GM19468 (cell line): Measurements from ENCODE around the gene GRM5.
A peak's percentile ranks its signal among the peaks of the same experiment; 100 is the strongest.
"Not testable (repeated sequence)": the region's sequence is repeated elsewhere in the genome, so short reads cannot be mapped to it uniquely, and the experiment has no call there.

Experiments
- ATAC-seq: cut with Tn5 transposase; IDR thresholded peaks from one replicate; pipeline ENCODE4 v1.9.1; 2021; ENCODE audit warnings: mild to moderate bottlenecking, moderate library complexity, moderate number of reproducible peaks; ENCODE audit not compliant: unreplicated experiment; ENCODE audit errors: extremely low read depth

Gene GRM5

DNA sequence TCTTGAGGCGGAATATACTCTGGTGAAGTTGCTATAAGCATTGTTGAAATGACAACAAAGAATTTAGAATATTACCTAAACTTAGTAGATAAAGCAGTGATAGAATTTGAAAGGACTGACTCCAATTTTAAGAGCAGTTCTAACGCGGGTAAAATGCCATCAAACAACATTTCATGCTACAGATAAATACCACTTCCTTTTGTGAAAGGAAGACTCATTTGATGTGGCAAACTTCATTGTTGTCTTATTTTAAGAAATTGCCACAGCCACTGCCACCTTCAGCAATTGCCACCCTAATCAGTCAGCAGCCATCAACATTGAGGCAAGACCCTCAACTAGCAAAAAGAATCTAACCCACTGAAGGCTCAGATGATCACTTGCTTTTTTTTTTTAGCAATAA lies 220.8 kb downstream of the GRM5 start:
- ATAC-seq: not testable (repeated sequence)

DNA sequence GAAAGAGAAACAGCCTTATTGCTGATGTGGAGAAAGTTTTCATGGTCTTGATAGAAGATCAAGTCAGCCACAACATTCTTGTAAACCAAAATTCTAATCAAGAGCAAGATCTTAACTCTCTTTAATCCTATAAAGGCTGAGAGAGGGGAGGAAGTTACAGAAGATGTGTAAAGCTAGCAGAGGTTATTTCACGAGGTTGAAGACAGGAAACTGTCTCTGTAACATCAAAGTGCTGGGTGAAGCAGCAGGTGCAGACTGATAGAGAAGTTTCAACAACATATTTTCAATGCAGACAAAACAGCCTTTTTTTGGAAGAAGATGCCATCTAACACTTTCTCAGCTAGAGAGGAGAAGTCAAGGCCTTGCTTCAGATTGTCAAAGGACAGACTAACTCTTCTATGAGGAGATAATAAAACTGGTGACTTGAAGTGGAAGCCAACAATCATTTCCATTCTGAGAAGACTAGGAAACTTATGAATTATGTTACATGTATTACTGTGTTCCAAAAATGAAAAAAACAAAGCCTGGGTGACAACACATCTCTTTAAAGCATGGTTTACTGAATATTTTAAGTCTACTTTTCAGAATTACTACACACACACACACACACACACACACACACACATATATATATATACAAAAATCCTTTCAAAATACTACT lies 221.9 kb downstream of the GRM5 start:
- ATAC-seq: not testable (repeated sequence)

GRCh38 chr11:88838139-88838538 lies 227.6 kb downstream of the GRM5 start:
- ATAC-seq: not testable (repeated sequence)

GRCh38 chr11:88835709-88836108 lies 230.1 kb downstream of the GRM5 start:
- ATAC-seq: not testable (repeated sequence)

GRCh38 chr11:88831303-88831890 lies 234.4 kb downstream of the GRM5 start:
- ATAC-seq: no peak

DNA sequence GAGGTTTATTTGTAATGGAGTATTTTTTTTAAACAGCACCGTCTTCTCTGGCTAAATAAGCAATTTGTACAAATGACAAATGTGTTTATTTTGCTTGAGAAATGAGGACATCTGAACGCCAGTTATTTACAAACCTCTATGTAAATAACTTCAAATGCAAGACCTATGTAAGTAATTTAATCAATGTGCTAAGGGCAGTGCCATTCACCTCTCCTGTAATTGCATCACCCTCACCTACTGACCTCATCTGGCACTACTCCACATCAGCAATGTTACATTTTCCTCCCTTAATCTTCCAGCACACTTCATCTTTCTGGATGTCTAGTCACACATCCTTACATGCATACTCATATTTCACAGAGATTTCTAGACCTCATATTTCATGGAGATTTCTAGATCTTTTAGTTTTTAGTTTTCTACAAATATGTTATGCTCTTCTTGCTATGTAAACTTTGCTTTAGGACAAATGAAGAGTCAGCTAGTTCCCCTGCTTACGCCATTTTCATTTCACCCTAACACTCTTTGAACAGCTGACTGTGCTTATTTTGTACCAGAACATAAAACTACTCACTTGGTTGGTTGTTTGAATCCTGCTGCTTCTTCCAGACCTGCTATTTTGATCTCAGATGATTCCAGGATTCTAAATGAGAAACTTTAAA lies 238.6 kb downstream of the GRM5 start:
- no peak for ATAC-seq

DNA sequence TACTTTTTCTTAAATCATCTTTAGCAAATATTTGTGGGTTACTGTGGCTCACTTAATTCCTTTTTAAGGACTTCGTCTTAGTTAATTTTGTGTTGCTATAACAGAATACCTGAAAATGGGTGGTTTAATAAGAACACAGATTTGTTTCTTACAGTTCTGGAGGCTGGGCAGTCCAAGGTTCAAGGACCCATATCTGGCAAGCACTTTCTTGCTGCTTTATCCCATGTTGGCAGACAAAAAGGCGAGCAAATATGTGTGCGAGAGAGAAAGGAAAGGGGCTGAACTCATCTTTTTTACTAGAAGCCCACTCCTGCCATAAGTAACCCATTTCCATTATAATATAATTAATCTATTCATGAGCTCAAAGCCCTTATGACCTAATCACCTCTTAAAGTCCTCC lies 246.2 kb downstream of the GRM5 start:
- no peak for ATAC-seq

DNA sequence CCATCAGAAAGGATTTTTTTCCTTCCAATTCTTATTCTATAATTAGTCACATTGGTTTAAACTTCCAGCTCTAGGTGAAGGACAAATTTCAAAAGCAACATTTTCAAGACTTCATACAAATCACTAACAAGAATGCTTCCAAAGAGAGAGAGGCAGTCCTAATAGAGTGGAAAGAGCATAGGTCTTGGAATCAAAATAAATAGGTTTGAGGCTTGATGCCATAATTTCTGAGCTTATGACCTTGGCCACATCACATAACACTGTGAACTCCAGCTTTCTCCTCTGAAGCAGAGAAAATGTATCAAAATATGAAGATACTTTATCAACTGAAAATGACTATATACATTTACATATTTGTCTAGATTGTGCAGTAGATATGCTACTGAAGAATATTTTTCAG lies 246.8 kb downstream of the GRM5 start:
- ATAC-seq: no peak

GRCh38 chr11:88815505-88815904 lies 250.3 kb downstream of the GRM5 start:
- ATAC-seq: no peak

- no peak for ATAC-seq
Measured at GRCh38 chr11:88814076-88814475, 251.7 kb downstream of the GRM5 start.

DNA sequence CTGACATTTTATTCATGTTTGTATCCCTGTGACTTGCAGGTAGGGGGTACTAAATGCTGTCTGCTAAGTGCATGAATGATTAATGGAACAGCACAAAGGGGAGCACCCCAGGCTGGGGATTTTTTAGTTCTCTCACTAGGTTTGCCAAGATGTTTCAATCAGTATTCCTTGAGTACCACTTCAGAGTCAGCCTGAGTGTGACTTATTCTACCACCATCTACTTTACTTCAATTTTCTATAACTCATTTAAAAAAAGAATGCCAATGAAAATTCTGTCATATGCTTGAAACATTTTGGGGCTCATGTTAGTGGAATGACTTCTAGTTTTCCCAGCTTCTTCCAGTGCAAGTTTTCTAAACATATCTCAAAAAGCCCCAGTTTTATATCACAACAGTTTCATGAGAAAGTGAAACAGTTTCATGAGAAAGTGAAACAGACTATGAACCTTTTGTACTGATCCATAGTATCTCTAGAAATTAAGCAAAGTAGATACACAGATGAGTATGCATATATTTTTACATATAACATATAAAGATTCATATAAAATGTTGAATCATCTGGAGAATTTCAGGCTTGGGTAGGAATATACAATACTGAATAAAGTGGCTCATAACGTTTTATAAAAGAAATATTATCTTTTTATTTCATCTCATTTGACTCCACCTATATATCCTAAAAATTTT lies 252.4 kb downstream of the GRM5 start:
- ATAC-seq: peak; percentile 80

- no peak for ATAC-seq
Measured at GRCh38 chr11:88810420-88811097, 255.2 kb downstream of the GRM5 start.

- ATAC-seq: no peak
Measured at GRCh38 chr11:88809126-88809525, 256.7 kb downstream of the GRM5 start.

DNA sequence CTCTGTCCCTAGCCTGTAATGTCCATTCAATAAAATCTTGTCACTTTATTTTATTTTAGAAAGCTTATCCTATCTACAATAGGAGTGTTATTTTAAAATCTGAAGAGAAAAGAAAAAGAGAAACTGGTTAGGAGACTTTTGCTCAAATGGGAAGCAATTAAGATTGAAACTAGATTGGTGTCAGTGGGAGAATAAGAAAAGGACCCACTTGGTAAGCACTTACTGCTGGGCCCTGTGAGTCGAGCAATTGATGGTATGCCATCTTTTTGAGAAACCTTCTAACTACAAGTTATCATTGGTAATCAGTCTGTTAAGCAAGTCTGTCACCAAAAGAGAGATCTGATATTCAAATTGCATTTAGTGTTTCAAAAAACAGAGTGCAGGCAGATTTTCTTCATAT lies 258.4 kb downstream of the GRM5 start:
- ATAC-seq: no peak

DNA sequence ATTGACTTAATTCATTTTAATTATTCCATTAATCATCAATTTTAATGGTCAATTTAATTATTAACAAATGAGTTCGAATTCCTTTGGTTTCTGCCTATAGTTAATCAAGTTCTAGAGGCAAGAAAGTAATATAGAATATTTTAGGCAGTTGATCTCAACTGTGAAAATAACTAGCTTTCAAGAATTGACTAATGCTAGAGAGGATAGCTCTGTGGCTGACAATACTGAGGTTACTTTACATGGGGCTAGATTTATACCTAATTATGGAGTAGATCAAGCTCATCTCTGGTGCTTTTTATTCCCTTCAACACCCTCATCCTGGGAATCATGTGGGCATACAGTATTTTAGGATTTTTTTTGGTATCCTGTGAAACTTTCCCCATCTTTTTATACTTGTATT lies 259.4 kb downstream of the GRM5 start:
- no peak for ATAC-seq

DNA sequence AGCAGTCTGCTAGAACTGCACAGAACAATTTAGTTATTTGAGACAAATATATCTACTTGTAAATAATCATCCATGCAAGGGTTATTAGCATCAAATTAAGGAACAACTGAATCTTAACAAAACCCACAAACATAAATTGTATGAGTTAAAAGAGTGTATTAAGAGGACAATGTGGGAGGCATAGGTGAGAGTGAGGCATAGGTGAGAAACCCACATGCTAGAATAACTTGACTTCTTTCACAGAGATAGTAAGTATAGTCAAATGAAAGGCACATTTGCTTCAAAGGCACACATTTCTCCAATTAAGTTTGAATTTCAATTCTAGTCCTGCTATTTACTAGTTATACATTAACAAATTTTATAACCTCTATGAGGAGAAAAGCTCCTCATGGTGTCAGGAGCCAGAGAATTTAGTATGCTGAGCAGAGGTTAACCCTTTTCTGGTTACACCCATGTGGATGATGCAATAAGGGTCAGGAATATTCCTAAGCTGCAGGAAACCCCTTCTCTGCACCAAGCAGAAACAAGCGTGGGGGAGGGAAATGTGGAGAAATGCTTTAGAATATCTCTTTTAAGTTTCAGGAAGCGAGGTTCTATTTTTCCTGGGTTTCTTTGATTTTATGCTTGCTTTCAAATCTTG lies 264.2 kb downstream of the GRM5 start:
- ATAC-seq: no peak

DNA sequence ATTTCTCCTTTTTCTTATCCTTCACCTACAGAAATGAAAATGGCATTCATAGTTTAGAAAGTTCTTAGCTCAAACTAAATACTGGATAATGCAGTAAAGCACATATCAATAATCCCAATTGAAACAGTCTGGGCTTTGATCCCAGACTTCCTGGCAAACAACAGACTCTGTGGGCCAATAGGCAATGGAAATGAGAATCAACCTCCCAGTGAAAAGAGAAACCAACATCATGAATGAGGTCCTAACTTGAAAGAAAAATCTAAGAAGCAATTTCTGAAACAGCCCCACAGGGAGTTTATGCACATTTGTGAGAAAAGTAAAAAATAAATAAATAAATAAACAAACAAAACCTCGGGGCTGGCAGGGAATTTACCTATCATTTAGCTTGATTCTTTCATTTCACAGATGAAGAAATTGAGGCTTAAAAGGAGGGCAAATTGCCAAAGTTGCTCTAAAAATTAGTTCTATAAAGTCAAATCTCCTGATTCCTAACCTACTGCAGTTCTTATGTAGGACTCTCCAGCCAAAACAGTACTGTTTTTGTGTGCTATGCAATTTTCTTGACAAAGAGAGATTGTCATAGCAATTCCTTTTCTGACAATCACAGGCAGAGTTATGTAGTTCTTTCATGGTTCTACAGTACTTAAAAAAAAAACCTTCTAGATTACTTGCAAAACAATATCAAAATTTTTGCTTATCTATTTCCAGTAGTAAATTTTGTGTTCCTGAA lies 265.8 kb downstream of the GRM5 start:
- ATAC-seq: no peak

DNA sequence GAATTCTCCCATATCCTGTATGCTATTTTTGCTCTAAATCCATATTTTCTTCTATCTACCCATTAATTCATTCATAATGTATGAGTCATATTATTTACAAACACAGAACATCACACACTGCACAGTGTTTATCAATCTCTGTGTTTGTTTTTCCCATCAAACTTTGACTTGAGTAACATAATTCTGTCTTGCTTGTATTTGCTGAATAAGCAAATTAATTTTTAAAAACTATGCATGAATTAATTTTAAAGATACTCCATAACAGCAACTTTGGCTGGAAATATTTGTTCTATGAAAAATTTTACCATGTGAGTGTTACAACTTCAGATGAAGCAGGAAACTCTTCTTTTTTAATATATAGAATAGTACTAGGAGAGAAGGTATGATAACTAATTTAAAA lies 275.6 kb downstream of the GRM5 start:
- ATAC-seq: no peak

- ATAC-seq: no peak
Measured at GRCh38 chr11:88779577-88779976, 286.2 kb downstream of the GRM5 start.
